GM21717 (cell line): ENCODE results near the gene SPON1.
"Not testable (repeated sequence)": the region's sequence is repeated elsewhere in the genome, so short reads cannot be mapped to it uniquely, and the experiment has no call there.

Source experiments
- ATAC-seq: cut with Tn5 transposase; IDR thresholded peaks from one replicate; pipeline ENCODE4 v1.9.1; 2021; ENCODE audit warnings: mild to moderate bottlenecking, moderate library complexity; ENCODE audit not compliant: unreplicated experiment

Gene SPON1

DNA sequence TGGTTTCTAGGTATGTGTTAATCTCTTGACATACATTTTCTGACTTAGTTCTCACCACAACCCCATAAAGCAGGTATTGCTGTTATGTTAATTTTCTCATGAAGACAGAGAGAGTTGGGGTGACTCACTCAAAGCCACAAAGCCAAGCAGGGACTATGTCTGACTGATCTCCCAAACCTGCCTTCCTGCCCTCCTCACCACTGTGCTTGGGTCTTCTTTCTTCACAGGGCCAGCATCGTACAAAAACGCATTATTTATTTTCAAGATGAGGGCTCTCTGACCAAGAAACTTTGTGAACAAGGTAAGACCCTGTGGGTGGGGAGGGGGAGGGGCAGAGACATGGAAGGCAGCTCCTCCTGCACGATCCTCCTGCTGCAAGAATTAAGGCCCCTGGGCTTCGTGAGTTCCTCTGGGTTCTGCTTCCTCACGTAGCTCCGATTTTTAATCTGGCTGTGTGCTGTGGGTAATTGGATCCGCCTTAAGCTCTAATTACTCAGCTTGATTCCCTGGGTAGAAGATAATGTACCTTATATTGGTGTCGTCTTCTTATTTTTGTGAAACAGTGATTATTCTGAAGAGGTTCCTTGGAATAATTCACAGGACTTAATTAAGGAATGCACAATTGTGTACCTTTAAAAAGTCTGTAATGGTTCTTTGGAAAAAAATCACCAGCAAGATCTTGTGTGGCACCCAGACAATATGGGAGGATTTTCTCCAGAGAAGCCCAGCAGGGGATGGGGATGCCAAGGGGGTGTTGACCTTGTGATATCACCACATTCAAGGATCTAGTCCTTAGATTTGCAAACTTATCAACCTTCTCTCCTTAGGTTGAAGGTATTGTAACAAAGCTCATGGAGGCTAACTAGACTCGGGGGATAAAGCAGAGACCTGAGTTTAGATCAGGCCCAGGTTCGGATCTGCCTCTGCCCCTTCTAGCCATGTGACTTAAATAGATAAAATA, 112.9 kb downstream of the SPON1 start:
- no peak for ATAC-seq

DNA sequence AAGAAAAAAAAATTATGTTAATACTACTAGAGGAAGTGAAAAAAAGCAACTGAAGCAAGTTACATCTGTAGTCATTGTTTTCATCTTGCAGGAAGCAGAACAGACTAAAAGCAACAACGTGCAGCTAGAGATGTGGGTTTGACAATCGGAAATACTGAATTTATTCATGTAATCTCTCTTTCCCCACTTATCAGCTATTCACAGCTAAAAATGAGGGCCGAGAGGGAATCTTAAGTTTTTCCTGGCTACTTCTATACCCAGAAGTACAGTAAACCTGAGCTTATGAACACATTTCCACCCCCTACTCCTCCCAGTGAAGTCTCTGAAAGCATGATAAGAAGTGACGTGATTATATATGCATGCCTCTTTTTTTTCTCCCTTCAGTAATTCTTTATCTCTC, 116.5 kb downstream of the SPON1 start:
- ATAC-seq = no peak

GRCh38 chr11:14079797-14080196, 117.3 kb downstream of the SPON1 start:
- no peak for ATAC-seq

- no peak for ATAC-seq
Measured at GRCh38 chr11:14081581-14082231, 119.2 kb downstream of the SPON1 start.

GRCh38 chr11:14082338-14082737, 119.8 kb downstream of the SPON1 start:
- ATAC-seq = no peak

GRCh38 chr11:14088861-14089260, 126.3 kb downstream of the SPON1 start:
- ATAC-seq = not testable (repeated sequence)

DNA sequence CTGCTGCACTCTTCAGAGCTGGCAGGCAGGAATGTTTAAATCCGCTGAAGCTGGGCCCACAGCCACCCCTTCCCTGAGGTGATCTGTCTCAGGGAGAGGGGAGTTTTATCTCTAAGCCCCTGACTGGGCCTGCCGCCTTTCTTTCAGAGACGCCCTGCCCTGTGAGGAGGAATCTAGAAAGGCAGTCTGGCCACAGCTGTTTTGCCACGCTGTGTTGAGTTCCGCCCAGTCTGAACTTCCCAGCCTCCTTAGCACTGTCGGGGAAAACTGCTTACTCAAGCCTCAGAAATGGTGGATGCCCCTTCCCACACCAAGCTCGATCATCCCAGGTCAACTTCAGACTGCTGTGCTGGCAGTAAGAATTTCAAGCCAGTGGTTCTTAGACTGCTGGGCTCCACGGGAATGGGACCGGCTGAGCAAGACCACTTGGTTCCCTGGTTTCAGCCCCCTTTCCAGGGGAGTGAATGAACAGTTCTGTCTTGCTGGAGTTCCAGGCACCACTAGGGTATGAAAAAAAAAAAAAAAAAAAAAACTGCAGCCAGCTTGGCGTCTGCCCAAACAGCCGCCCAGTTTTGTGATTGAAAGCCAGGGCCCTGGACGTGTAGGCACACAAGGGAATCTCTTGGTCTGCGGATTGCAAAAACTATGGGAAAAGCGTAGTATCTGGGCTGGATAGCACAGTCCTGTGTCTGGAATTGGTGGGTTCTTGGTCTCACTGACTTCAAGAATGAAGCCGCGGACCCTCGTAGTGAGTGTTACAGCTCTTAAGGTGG, 127.4 kb downstream of the SPON1 start:
- no peak for ATAC-seq

GRCh38 chr11:14090631-14091030, 128.1 kb downstream of the SPON1 start:
- not testable (repeated sequence) for ATAC-seq

- no peak for ATAC-seq
Measured at GRCh38 chr11:14093065-14093464, 130.5 kb downstream of the SPON1 start.

GRCh38 chr11:14094481-14095037, 132.0 kb downstream of the SPON1 start:
- ATAC-seq = no peak

DNA sequence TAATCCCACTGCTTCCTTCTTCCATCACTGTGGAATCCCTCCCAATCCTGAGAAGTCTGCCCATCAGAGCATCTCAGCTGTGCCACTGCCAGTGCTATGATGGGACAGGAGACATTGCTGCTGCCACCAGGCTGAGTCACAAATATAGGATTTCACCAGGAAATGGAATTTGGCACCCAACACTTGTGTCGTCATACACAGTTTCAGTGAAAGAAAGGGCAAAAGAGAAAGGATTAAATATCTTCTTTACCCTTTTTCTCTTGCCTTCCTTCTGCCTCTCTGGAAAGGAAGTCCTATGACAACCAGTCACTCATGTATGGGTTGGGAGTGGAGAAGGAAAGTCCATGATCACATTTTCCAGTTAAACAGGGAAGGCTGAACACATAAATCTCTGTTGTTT, 133.4 kb downstream of the SPON1 start:
- no peak for ATAC-seq

DNA sequence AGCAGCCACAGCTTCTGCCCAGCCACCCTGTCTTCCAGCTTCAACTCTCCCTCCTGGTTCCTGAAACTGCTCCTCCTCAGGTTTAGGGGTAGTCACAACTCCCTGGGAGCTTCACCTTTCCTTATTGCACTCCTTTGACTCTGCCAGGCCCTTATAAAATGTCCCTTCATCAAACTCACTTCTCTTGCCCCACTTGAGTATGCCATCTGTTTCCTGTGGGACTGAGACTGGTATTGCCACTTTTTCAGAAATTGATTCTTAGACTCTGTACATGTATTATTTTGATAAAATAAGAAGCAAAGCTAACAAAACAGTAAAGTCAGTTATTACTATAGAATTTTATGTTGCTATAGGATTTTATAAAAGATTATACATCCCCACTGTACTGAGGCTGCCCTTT, 134.1 kb downstream of the SPON1 start:
- no peak for ATAC-seq

DNA sequence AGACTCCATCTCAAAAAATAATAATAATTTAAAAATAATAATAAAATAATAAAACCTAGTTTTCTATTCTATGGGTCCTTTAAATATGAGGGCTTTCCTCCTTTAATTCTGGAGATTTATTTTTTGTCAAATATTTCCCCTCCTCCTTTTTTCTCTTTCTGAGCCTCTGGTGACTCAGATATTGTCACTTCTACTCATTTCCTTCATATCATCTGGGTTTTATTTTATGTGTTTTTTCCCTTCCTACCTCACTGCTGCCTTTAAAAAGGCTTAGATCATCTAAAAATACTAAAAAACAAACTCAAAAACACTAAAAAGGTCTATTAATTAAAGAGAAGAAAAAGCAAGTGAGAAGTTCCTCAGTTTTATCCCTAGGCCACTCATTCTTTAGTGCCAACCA, 138.9 kb downstream of the SPON1 start:
- ATAC-seq = no peak

- ATAC-seq = no peak
Measured at GRCh38 chr11:14102766-14103165, 140.2 kb downstream of the SPON1 start.

DNA sequence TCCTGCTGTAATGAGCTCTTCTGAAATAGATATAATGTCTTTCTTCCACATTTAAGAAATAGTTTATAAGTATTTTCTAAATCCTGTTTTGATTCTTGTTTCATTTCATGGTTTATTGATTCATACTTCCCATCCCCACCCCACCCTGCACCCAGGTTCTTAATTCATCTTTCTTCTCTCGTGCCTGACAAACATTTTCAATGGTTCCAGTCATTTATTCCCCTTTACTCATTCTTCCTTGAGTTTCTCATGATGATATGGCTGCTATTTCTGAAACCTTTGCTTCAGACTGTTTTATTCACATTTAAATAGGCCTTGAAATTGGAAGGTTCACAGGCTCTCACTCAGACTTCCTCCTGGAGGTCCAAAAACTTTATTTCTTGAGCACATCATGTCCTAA, 142.9 kb downstream of the SPON1 start:
- ATAC-seq = no peak

GRCh38 chr11:14106303-14107049, 144.0 kb downstream of the SPON1 start:
- ATAC-seq = no peak

DNA sequence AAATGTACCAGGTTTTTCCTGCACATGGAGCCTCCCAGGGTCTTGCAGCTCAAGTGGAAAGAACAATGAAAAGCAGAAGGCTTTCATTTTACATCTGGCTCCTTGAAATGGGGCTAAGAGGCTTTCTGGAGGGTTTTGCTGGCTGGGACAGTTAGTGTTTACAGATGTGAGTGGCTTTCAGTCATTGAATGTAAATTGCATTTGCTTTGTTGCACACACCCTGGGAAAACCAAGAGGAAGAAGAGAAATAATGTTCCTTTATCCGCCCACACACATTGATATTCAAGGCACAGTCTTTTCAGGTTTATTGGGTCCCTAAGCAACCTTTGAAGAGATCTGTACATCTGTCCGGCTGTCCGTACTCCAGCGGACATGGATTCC, 144.5 kb downstream of the SPON1 start:
- no peak for ATAC-seq

- no peak for ATAC-seq
Measured at GRCh38 chr11:14109742-14110141, 147.2 kb downstream of the SPON1 start.

GRCh38 chr11:14110629-14111028, 148.1 kb downstream of the SPON1 start:
- ATAC-seq = no peak

GRCh38 chr11:14111496-14111895, 149.0 kb downstream of the SPON1 start:
- ATAC-seq = no peak
